Frontal cortex (tissue), 4 donors: ENCODE measurements around the gene RBM20. TPM values are rescaled to one million over a fixed set of nuclear protein-coding genes. Genes with fewer than 3 reads are reported as not detected.
"Not testable (repeated sequence)": the region's sequence is repeated elsewhere in the genome, so short reads cannot be mapped to it uniquely, and the experiment has no call there.

Experiments
- DNase-seq, 2 donors: peaks; one replicate each; pipeline ENCODE4 v3.0.0; 2012; ENCODE audit warnings: low spot score in 2 of 2
- FAIRE-seq: peaks from 2 replicates; lab custom pipeline; 2012; peaks lifted over from hg19 to GRCh38; lab: Jason Lieb, UNC
- total RNA-seq: library from RNA; depleted of rRNA; stranded (reverse); fragments of >200 nt; gene quantifications from one replicate; pipeline ENCODE4 v1.2.3, GENCODE V29; 2014
- donor health status: control.
- donor health status: control.
- donor health status: control.

Gene RBM20
- total RNA-seq, 1 donor from 2014 or later, result 0.41 TPM

GRCh38 chr10:110646417-110647135 lies 2.4 kb downstream of the RBM20 start:
- DNase-seq, result no peak
- no peak for FAIRE-seq

- FAIRE-seq, result no peak
Measured at GRCh38 chr10:110647136-110647430, 2.9 kb downstream of the RBM20 start.

GRCh38 chr10:110648692-110649346 lies 4.7 kb downstream of the RBM20 start:
- DNase-seq (no peak), FAIRE-seq (no peak)

More at GRCh38 chr10:110647136-110647430, 2.9 kb downstream of the RBM20 start:
- no peak for DNase-seq

- FAIRE-seq, result no peak
- no peak for DNase-seq
Measured at GRCh38 chr10:110649347-110650264, 5.5 kb downstream of the RBM20 start.

GRCh38 chr10:110650265-110650668 lies 6.1 kb downstream of the RBM20 start:
- no peak for DNase-seq
- FAIRE-seq, result no peak

GRCh38 chr10:110651044-110651958 lies 7.2 kb downstream of the RBM20 start:
- DNase-seq (no peak), FAIRE-seq (no peak)

- FAIRE-seq (no peak), DNase-seq (no peak)
Measured at GRCh38 chr10:110652475-110653118, 8.5 kb downstream of the RBM20 start.

- FAIRE-seq (no peak), DNase-seq (no peak)
Measured at GRCh38 chr10:110655320-110655719, 11.2 kb downstream of the RBM20 start.

- no peak for DNase-seq
- no peak for FAIRE-seq
Measured at GRCh38 chr10:110656612-110657011, 12.5 kb downstream of the RBM20 start.

- FAIRE-seq, result no peak
- no peak for DNase-seq
Measured at GRCh38 chr10:110657973-110658691, 14.0 kb downstream of the RBM20 start.

- no peak for DNase-seq
Measured at GRCh38 chr10:110659558-110659957, 15.4 kb downstream of the RBM20 start.

GRCh38 chr10:110660289-110660688 lies 16.2 kb downstream of the RBM20 start:
- DNase-seq, FAIRE-seq: not testable (repeated sequence)

More at GRCh38 chr10:110659558-110659957, 15.4 kb downstream of the RBM20 start:
- no peak for FAIRE-seq

- DNase-seq, result no peak
- FAIRE-seq, result no peak
Measured at GRCh38 chr10:110661292-110661691, 17.2 kb downstream of the RBM20 start.

- FAIRE-seq, result no peak
- DNase-seq, result no peak
Measured at GRCh38 chr10:110664483-110665420, 20.6 kb downstream of the RBM20 start.

GRCh38 chr10:110666259-110666658 lies 22.1 kb downstream of the RBM20 start:
- DNase-seq, FAIRE-seq: not testable (repeated sequence)

- FAIRE-seq (no peak), DNase-seq (no peak)
Measured at GRCh38 chr10:110666673-110667072, 22.5 kb downstream of the RBM20 start.

- DNase-seq (no peak), FAIRE-seq (no peak)
Measured at GRCh38 chr10:110667620-110668343, 23.6 kb downstream of the RBM20 start.
